Stomach (tissue), 4 donors: ENCODE results near the gene ERC2.

Source experiments
- CTCF ChIP-seq, 7 experiments: fragments of 450-650 bp in 4 of 7; fragments of 200-600 bp in 3 of 7; sonication (generic) in 3 of 7; IDR thresholded peaks; one replicate each; pipeline ENCODE4 v1.5.1; 2016 to 2019; ENCODE audit warnings: antibody characterized with exemption in 7 of 7, control low read depth in 2 of 7, mild to moderate bottlenecking in 1 of 7
- EP300 ChIP-seq: sonication (generic); formaldehyde crosslinking; IDR thresholded peaks from one replicate; pipeline ENCODE4 v1.6.1; 2017; ENCODE audit warnings: antibody characterized with exemption
- POLR2A ChIP-seq, 4 donors: fragments of 450-650 bp; IDR thresholded peaks; one replicate each; pipeline ENCODE4 v1.6.1; 2016; ENCODE audit warnings: antibody characterized with exemption in 4 of 4, control low read depth in 2 of 4, mild to moderate bottlenecking in 1 of 4, moderate library complexity in 1 of 4

- no peak for TF ChIP-seq CTCF (IDR thresholded peaks at IDR 0.05)
- no peak for TF ChIP-seq EP300
- no peak for TF ChIP-seq POLR2A (IDR thresholded peaks at IDR 0.05)
These were observed 853.1 kb downstream of the ERC2 start for GRCh38 chr3:55615039-55615693.
